Measurements from ENCODE around the gene TMEM94. TPM values are rescaled to one million over a fixed set of nuclear protein-coding genes. Genes with fewer than 3 reads are reported as not detected.
A peak's percentile ranks its signal among the peaks of the same experiment; 100 is the strongest.

The TMEM94 gene
- total and polyA plus RNA-seq, 9 of the 15 experiments (the other 6 are each of a cell fraction or from before 2014, with no cell fraction given): 0.35 to 48.1 (median 14.4) TPM

DNA sequence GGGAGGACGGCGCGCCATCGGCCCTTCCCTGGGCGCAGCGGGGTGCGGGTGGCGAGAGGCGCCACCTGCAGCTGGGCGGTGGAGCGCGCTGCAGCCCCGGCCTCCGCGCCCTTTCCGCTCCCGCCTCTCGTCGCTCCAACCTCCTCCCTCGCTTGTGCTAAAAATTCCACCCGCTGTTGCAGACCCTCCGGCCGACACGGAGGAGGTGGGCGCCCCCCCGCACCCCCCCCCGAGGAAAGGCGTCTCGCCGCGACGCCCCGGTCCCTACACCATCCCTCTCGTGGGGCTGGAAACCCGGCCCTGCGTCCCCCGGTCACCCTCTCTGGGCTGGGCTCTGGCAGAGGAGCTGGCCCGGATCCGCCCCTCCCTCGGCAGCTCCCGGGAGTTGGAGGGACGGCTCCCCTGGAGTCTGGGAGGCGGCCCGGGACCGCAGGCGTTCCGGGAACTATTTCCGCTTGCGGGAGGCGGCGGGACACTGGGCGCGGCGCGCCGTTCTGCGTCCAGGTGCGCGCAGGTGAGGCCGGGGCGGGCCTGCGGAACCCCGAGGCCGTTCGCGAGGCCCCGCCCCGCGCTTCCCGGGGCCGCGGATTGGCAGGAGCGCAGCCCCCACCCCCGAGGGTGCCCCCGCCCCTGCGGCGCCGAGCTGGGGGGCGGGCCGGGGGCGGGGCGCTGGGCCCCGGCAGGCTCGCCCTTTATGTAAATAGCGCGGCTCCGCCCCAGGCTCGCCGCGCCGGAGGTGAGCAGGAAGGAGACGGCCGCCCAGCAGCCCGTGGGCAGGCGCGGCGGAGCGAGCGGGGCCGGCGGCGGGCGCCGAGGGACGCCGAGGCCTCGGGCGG, 68.8 kb downstream of the TMEM94 start, which contains the start of gene LLGL2:
Gene LLGL2, plus strand, starts transcription at position 728 of the 836 bp plus-strand sequence. CDS start 17,730 bp downstream, outside the sequence.
- Histone ChIP-seq H3K9ac (ENCODE audit: insufficient read depth in 1 of 2, low read depth in 2 of 2, low read length in 2 of 2) (peak within 1 kb of the TSS; percentile 55 to 97; a peak in 3 of 4 replicates), H3K9me1 (ENCODE audit: control insufficient read depth, insufficient read depth, low read length) (no peaks in the 10 kb centered on the region), H4K20me1 (replicated peaks; ENCODE audit: control insufficient read depth, insufficient read depth, low read length) (no peaks in the 10 kb centered on the region; the same call in 1 of the 2 replicates), H3K4me2 (ENCODE audit: insufficient read depth, low read length) (peak within 1 kb of the TSS; percentile 74), H3K9me3 (replicated peaks; ENCODE audit: control insufficient read depth, insufficient read depth, low read depth, low read length) (no peaks in the 10 kb centered on the region), H3K36me3 (ENCODE audit: control insufficient read depth, insufficient read depth, low read length) (peaks cover 35% of the 10 kb centered on the region), H2AFZ (ENCODE audit: low read depth, low read length) (peak within 1 kb of the TSS; percentile 92), H3K4me3 (peak within 1 kb of the TSS; percentile 94), H3K4me1 (replicated peaks in 1 of 2; ENCODE audit: control insufficient read depth in 2 of 2, insufficient read depth in 2 of 2, low read length in 2 of 2) (peaks cover 12 to 35% of the 10 kb centered on the region in 2 experiments), H3K27me3 (ENCODE audit: control insufficient read depth in 2 of 2, insufficient read depth in 2 of 2, low read length in 2 of 2) (no peaks in the 10 kb centered on the region), H3K79me2 (ENCODE audit: control insufficient read depth, insufficient read depth, low read length) (peaks cover 8% of the 10 kb centered on the region; the same call in 1 of the 3 replicates), H3K27ac (ENCODE audit: extremely low read depth, low read depth, low read length) (peak within 1 kb of the TSS; percentile 55)
- CTCF ChIA-PET (ENCODE audit: low intra/inter-chr PET ratio): interaction anchor here (1.9 to 2.3 kb wide), 2 partner anchors 10 to 99 kb away, joined by 9 read pairs; partner anchors contain the start of genes CASKIN2 and TSEN54
- in situ Hi-C loops (cut with MboI) (no loop called here), intact Hi-C loops (cut with micrococcal nuclease) (loop anchor here (10.0 kb wide), 1 partner anchor 240 kb away; the partner anchor contains the start of gene SLC25A19)
- WGBS (ENCODE audit: insufficient coverage, low coverage, missing lambda C conversion rate): 0% methylated on average over 11 of the region's 108 CpGs
- peak; percentile 37 for FAIRE-seq
- DNase-seq (ENCODE audit: extremely low read depth in 1 of 4, low spot score in 3 of 4): peak; percentile 93 to 99 (median 96)
- no TSS peak for BruUV-seq (replicated peaks)
- ATAC-seq: peak; percentile 91
- POLR2A ChIA-PET: interaction anchor here (0.5 to 1.3 kb wide), 7 partner anchors 9 to 294 kb away, joined by 3 to 5 read pairs (median 3); partner anchors contain the start of gene TSEN54
- TF ChIP-seq NRF1 (conservative IDR thresholded peaks at IDR 0.05 in 1 of 2, IDR thresholded peaks at IDR 0.05 in 1 of 2) (peak; percentile 55 to 67), ZNF197 (CRISPR knock-in tag; IDR thresholded peaks at IDR 0.05; ENCODE audit: low read depth) (no peak), SREBF2 (CRISPR knock-in tag; IDR thresholded peaks at IDR 0.05) (no peak), ZNF212 (CRISPR knock-in tag; IDR thresholded peaks at IDR 0.05) (no peak), POLR2AphosphoS2 (IDR thresholded peaks at IDR 0.05; ENCODE audit: low read length) (no peak), CXXC5 (CRISPR knock-in tag; IDR thresholded peaks at IDR 0.05) (peak; percentile 89), MYC (IDR thresholded peaks at IDR 0.05; ENCODE audit: low read depth, low read length) (peak; percentile 47; the same call in 1 of the 2 replicates), MYC (CRISPR knock-in tag; IDR thresholded peaks at IDR 0.05; ENCODE audit: borderline replicate concordance, low read depth) (no peak), SOX6 (IDR thresholded peaks at IDR 0.05) (no peak), HCFC1 (IDR thresholded peaks at IDR 0.05; ENCODE audit: low read depth, low read length) (peak; percentile 47), POLR2AphosphoS5 (IDR thresholded peaks at IDR 0.05; ENCODE audit: control insufficient read depth, insufficient read depth, low read depth, low read length) (0 out of 2 replicates have a peak, but pooled peaks have one; percentile 27), SUPT5H (IDR thresholded peaks at IDR 0.05) (0 out of 2 replicates have a peak, but pooled peaks have one; percentile 44)
- TF ChIP-seq, protein P1, sequence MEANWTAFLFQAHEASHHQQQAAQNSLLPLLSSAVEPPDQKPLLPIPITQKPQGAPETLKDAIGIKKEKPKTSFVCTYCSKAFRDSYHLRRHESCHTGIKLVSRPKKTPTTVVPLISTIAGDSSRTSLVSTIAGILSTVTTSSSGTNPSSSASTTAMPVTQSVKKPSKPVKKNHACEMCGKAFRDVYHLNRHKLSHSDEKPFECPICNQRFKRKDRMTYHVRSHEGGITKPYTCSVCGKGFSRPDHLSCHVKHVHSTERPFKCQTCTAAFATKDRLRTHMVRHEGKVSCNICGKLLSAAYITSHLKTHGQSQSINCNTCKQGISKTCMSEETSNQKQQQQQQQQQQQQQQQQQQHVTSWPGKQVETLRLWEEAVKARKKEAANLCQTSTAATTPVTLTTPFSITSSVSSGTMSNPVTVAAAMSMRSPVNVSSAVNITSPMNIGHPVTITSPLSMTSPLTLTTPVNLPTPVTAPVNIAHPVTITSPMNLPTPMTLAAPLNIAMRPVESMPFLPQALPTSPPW (CRISPR knock-in tag; IDR thresholded peaks at IDR 0.05): peak; percentile 96
- TF ChIP-seq, protein P2, sequence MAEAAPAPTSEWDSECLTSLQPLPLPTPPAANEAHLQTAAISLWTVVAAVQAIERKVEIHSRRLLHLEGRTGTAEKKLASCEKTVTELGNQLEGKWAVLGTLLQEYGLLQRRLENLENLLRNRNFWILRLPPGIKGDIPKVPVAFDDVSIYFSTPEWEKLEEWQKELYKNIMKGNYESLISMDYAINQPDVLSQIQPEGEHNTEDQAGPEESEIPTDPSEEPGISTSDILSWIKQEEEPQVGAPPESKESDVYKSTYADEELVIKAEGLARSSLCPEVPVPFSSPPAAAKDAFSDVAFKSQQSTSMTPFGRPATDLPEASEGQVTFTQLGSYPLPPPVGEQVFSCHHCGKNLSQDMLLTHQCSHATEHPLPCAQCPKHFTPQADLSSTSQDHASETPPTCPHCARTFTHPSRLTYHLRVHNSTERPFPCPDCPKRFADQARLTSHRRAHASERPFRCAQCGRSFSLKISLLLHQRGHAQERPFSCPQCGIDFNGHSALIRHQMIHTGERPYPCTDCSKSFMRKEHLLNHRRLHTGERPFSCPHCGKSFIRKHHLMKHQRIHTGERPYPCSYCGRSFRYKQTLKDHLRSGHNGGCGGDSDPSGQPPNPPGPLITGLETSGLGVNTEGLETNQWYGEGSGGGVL (CRISPR knock-in tag; IDR thresholded peaks at IDR 0.05): no peak
